ENCODE measurements around the gene DMRTA1.

Gene DMRTA1

GRCh38 chr9:22446589-22446949 is at the start of gene DMRTA1:
Gene DMRTA1 (plus strand): TSS chr9:22446824. CDS start chr9:22447066, 242 bp downstream.
- Histone ChIP-seq H3K9ac (ENCODE audit: low read length) (peak within 1 kb of the TSS; percentile 47), H3K9me3 (ENCODE audit: low read length) (no peaks in the 10 kb centered on the region), H3K36me3 (ENCODE audit: insufficient read depth, low read length) (no peaks in the 10 kb centered on the region), H3K27me3 (ENCODE audit: control insufficient read depth in 1 of 2, insufficient read depth in 2 of 2, low read length in 2 of 2) (no peaks in the 10 kb centered on the region), H3K4me1 (ENCODE audit: insufficient read depth, low read length) (peaks cover 11% of the 10 kb centered on the region), H3K4me3 (ENCODE audit: low read depth in 1 of 2, low read length in 2 of 2) (peak within 1 kb of the TSS; percentile 66 to 85), H3K27ac (ENCODE audit: low read depth, low read length) (peak within 1 kb of the TSS; percentile 90)

- H3K9ac ChIP-seq (ENCODE audit: low read length), result no peak overlapping the region
- no peaks in the 10 kb centered on the region for H3K36me3 ChIP-seq (ENCODE audit: insufficient read depth, low read length)
- no peak overlapping the region for H3K4me3 ChIP-seq (ENCODE audit: low read depth in 1 of 2, low read length in 2 of 2)
- no peaks in the 10 kb centered on the region for H3K27me3 ChIP-seq (ENCODE audit: control insufficient read depth in 1 of 2, insufficient read depth in 2 of 2, low read length in 2 of 2)
- H3K27ac ChIP-seq (ENCODE audit: low read depth, low read length), result no peak overlapping the region
- H3K9me3 ChIP-seq (ENCODE audit: low read length), result no peaks in the 10 kb centered on the region
- H3K4me1 ChIP-seq (ENCODE audit: insufficient read depth, low read length), result no peaks in the 10 kb centered on the region
These were observed 45.0 kb upstream of the DMRTA1 start for GRCh38 chr9:22401671-22402070.

- H3K27ac ChIP-seq (ENCODE audit: low read depth, low read length), result no peak overlapping the region
These were observed 40.6 kb upstream of the DMRTA1 start for GRCh38 chr9:22405869-22406659.

DNA sequence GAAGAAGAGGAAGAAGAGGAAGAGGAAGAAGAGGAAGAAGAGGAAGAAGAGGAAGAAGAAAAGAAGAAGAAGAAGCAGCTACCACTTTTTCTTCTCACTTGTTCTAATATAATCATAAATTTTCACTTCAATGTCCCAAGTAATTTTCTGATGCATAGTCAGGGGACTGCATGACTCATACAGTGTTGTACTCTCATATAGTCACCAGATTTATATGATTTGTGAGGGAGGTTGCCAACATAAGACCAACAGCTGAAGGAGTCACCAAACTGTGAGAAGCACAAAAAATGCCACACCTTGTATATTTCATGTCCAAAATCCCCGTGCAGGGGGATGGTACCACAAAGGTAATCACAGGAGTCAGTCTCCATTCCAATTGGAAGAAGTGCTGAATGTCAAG is 32.7 kb upstream of the DMRTA1 start:
- Histone ChIP-seq H3K9me3 (ENCODE audit: low read length) (no peaks in the 10 kb centered on the region), H3K4me3 (ENCODE audit: low read depth in 1 of 2, low read length in 2 of 2) (no peak overlapping the region), H3K4me1 (ENCODE audit: insufficient read depth, low read length) (no peaks in the 10 kb centered on the region), H3K27ac (ENCODE audit: low read depth, low read length) (no peak overlapping the region), H3K36me3 (ENCODE audit: insufficient read depth, low read length) (no peaks in the 10 kb centered on the region), H3K9ac (ENCODE audit: low read length) (no peak overlapping the region), H3K27me3 (ENCODE audit: control insufficient read depth in 1 of 2, insufficient read depth in 2 of 2, low read length in 2 of 2) (no peaks in the 10 kb centered on the region)

More at GRCh38 chr9:22405869-22406659, 40.6 kb upstream of the DMRTA1 start:
- H3K4me1 ChIP-seq (ENCODE audit: insufficient read depth, low read length), result no peaks in the 10 kb centered on the region
- no peaks in the 10 kb centered on the region for H3K36me3 ChIP-seq (ENCODE audit: insufficient read depth, low read length)
- H3K27me3 ChIP-seq (ENCODE audit: control insufficient read depth in 1 of 2, insufficient read depth in 2 of 2, low read length in 2 of 2), result no peaks in the 10 kb centered on the region
- no peaks in the 10 kb centered on the region for H3K9me3 ChIP-seq (ENCODE audit: low read length)
- no peak overlapping the region for H3K9ac ChIP-seq (ENCODE audit: low read length)
- no peak overlapping the region for H3K4me3 ChIP-seq (ENCODE audit: low read depth in 1 of 2, low read length in 2 of 2)

GRCh38 chr9:22415941-22416691 is 30.5 kb upstream of the DMRTA1 start:
- no peaks in the 10 kb centered on the region for H3K27me3 ChIP-seq (ENCODE audit: control insufficient read depth in 1 of 2, insufficient read depth in 2 of 2, low read length in 2 of 2)
- no peaks in the 10 kb centered on the region for H3K4me1 ChIP-seq (ENCODE audit: insufficient read depth, low read length)
- no peak overlapping the region for H3K9ac ChIP-seq (ENCODE audit: low read length)
- no peaks in the 10 kb centered on the region for H3K36me3 ChIP-seq (ENCODE audit: insufficient read depth, low read length)
- H3K4me3 ChIP-seq (ENCODE audit: low read depth in 1 of 2, low read length in 2 of 2), result no peak overlapping the region
- no peak overlapping the region for H3K27ac ChIP-seq (ENCODE audit: low read depth, low read length)
- H3K9me3 ChIP-seq (ENCODE audit: low read length), result no peaks in the 10 kb centered on the region

DNA sequence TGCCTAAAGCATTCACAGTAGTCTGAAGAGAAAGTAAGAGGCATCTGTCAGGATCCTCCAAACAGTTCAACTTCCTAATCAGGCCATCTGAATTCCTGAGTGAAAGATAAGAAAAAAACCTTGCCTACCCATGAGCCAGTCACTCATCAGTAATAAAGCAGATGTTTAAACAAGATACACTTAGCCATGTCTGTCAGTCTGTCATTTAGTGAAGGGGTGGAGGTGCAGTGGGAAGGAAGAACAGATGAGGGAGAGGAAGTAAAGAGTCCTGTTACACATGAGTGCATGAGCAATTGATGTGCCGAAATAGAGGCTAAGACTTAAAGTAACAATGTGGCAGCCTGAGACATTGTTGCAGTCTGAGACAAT is 29.9 kb upstream of the DMRTA1 start:
- H3K27ac ChIP-seq (ENCODE audit: low read depth, low read length), result no peak overlapping the region

DNA sequence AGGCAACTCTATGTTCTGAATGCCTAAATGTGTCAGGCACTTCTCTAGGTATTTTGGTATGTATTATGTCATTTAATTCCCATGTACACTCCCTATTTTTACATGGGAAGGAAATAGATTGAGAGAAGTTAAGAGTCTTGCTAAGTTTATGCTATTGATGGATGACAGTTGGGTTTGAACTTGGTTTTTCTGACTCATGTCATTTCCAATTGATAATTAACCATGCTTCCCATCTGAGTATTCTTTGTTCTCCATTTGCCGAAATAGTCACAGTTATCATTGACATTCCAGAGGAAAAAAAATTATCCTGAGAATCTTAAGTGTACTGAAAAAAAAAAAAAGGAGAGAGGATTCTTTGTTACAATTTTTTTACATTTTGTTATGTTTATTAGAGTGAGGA is 23.1 kb upstream of the DMRTA1 start:
- no peaks in the 10 kb centered on the region for H3K4me1 ChIP-seq (ENCODE audit: insufficient read depth, low read length)
- H3K9me3 ChIP-seq (ENCODE audit: low read length), result no peaks in the 10 kb centered on the region
- H3K27ac ChIP-seq (ENCODE audit: low read depth, low read length), result no peak overlapping the region
- no peak overlapping the region for H3K4me3 ChIP-seq (ENCODE audit: low read depth in 1 of 2, low read length in 2 of 2)
- no peaks in the 10 kb centered on the region for H3K27me3 ChIP-seq (ENCODE audit: control insufficient read depth in 1 of 2, insufficient read depth in 2 of 2, low read length in 2 of 2)
- no peaks in the 10 kb centered on the region for H3K36me3 ChIP-seq (ENCODE audit: insufficient read depth, low read length)
- H3K9ac ChIP-seq (ENCODE audit: low read length), result no peak overlapping the region

More for the DNA sequence above, 29.9 kb upstream of the DMRTA1 start:
- H3K27me3 ChIP-seq (ENCODE audit: control insufficient read depth in 1 of 2, insufficient read depth in 2 of 2, low read length in 2 of 2), result no peaks in the 10 kb centered on the region
- H3K4me1 ChIP-seq (ENCODE audit: insufficient read depth, low read length), result no peaks in the 10 kb centered on the region
- no peaks in the 10 kb centered on the region for H3K36me3 ChIP-seq (ENCODE audit: insufficient read depth, low read length)
- no peak overlapping the region for H3K4me3 ChIP-seq (ENCODE audit: low read depth in 1 of 2, low read length in 2 of 2)
- no peaks in the 10 kb centered on the region for H3K9me3 ChIP-seq (ENCODE audit: low read length)
- H3K9ac ChIP-seq (ENCODE audit: low read length), result no peak overlapping the region

DNA sequence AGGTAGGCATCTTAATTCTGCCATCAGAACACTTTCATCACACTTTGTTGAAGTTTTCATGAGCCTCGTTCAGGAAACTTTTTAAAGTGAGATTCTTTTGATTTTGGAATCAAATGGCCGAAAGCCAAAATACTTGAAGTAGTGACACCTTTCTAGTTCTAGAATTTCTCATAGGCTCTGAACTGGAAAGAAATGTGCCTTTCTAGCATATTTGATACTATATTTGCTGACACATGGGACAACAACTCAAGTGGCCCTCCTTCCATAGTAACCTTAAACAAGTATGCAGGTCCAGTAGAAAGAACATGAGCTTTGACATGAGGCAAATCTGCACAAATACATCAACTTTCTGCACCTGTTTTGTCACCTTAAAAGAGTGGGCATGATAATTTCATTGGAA is 22.0 kb upstream of the DMRTA1 start:
- Histone ChIP-seq H3K9ac (ENCODE audit: low read length) (no peak overlapping the region), H3K4me3 (ENCODE audit: low read depth in 1 of 2, low read length in 2 of 2) (no peak overlapping the region), H3K4me1 (ENCODE audit: insufficient read depth, low read length) (no peaks in the 10 kb centered on the region), H3K27ac (ENCODE audit: low read depth, low read length) (no peak overlapping the region), H3K9me3 (ENCODE audit: low read length) (no peaks in the 10 kb centered on the region), H3K27me3 (ENCODE audit: control insufficient read depth in 1 of 2, insufficient read depth in 2 of 2, low read length in 2 of 2) (no peaks in the 10 kb centered on the region), H3K36me3 (ENCODE audit: insufficient read depth, low read length) (no peaks in the 10 kb centered on the region)

DNA sequence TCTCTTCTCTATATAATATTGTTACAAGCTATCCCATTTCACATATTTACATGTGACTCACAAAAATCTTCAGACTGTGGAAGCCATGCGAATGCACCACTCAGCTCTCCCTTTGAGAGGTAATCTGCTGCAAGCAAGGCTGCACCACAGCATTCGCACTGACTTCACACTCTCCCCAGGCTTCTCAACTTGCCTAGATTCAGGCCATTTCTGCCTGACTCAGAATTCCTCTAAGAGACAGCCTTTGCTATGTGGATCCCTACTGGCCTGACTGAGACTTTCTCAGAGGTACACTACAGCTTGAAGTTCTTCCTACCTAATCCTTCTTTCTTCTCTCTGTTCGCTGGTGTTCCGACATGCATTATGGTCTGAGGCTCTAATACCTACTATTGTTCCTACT is 21.1 kb upstream of the DMRTA1 start:
- Histone ChIP-seq H3K27ac (ENCODE audit: low read depth, low read length) (no peak overlapping the region), H3K36me3 (ENCODE audit: insufficient read depth, low read length) (no peaks in the 10 kb centered on the region), H3K4me3 (ENCODE audit: low read depth in 1 of 2, low read length in 2 of 2) (no peak overlapping the region), H3K9me3 (ENCODE audit: low read length) (no peaks in the 10 kb centered on the region), H3K27me3 (ENCODE audit: control insufficient read depth in 1 of 2, insufficient read depth in 2 of 2, low read length in 2 of 2) (no peaks in the 10 kb centered on the region), H3K4me1 (ENCODE audit: insufficient read depth, low read length) (no peaks in the 10 kb centered on the region), H3K9ac (ENCODE audit: low read length) (no peak overlapping the region)

- Histone ChIP-seq H3K9ac (ENCODE audit: low read length) (no peak overlapping the region), H3K27ac (ENCODE audit: low read depth, low read length) (no peak overlapping the region), H3K4me3 (ENCODE audit: low read depth in 1 of 2, low read length in 2 of 2) (no peak overlapping the region), H3K9me3 (ENCODE audit: low read length) (no peaks in the 10 kb centered on the region), H3K36me3 (ENCODE audit: insufficient read depth, low read length) (no peaks in the 10 kb centered on the region), H3K27me3 (ENCODE audit: control insufficient read depth in 1 of 2, insufficient read depth in 2 of 2, low read length in 2 of 2) (no peaks in the 10 kb centered on the region), H3K4me1 (ENCODE audit: insufficient read depth, low read length) (no peaks in the 10 kb centered on the region)
These were observed 19.3 kb upstream of the DMRTA1 start for GRCh38 chr9:22427226-22427880.

DNA sequence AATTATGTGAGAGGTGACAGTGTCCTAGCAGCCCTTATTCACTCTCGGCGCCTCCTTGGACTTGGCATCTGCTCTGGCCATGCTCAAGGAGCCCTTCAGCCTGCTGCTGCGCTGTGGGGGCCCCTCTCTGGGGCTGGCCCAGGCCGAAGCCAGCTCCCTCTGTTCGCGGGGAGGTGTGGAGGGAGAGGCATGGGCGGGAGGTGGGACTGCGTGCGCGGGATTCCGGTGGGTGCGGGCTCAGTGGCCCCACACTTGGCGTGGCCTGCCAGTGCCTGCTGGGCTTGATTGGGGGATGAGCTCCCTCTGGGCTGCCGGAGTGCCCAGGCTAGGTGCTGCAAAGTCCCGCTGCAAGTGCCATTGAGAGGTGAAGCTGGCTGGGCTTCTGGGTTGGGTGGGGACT is 12.9 kb upstream of the DMRTA1 start:
- Histone ChIP-seq H3K9ac (ENCODE audit: low read length) (no peak overlapping the region), H3K4me3 (ENCODE audit: low read depth in 1 of 2, low read length in 2 of 2) (no peak overlapping the region), H3K36me3 (ENCODE audit: insufficient read depth, low read length) (no peaks in the 10 kb centered on the region), H3K27ac (ENCODE audit: low read depth, low read length) (no peak overlapping the region), H3K27me3 (ENCODE audit: control insufficient read depth in 1 of 2, insufficient read depth in 2 of 2, low read length in 2 of 2) (no peaks in the 10 kb centered on the region), H3K4me1 (ENCODE audit: insufficient read depth, low read length) (no peaks in the 10 kb centered on the region), H3K9me3 (ENCODE audit: low read length) (no peaks in the 10 kb centered on the region)

Measured in muscle layer of colon (tissue), 2 donors.